HEK293 (cell line): ENCODE measurements around the gene LAMA5.

Experiments used
- CTCF ChIA-PET: fragments of 350-600 bp; formaldehyde crosslinking; extraction: SDS; loops from one replicate; lab custom pipeline; 2021; ENCODE audit warnings: antibody characterized with exemption; lab: Yijun Ruan, JAX
- POLR2A ChIA-PET: fragments of 300-600 bp; formaldehyde crosslinking; extraction: SDS; loops from one replicate; lab custom pipeline; 2020; ENCODE audit warnings: antibody characterized with exemption, inconsistent platforms; lab: Yijun Ruan, JAX
- H3K27ac ChIP-seq: fragments of 200-500 bp; sonication (Bioruptor generic); 2 replicates; pipeline ENCODE4 v1.5.1; 2014; ENCODE audit warnings: low read depth, low read length, control low read depth, inconsistent platforms; ENCODE audit errors: extremely low read depth
- H3K36me3 ChIP-seq, 2 experiments: fragments of 200-500 bp in 1 of 2; sonication (Bioruptor generic) in 1 of 2; 1 replicate in 1 of 2; 2 replicates in 1 of 2; pipeline ENCODE4 v1.5.1; 2014 to 2017; ENCODE audit warnings: inconsistent platforms in 2 of 2, low read length in 2 of 2; ENCODE audit not compliant: control insufficient read depth in 2 of 2, insufficient read depth in 1 of 2
- H3K4me1 ChIP-seq: fragments of 200-500 bp; sonication (Bioruptor generic); 2 replicates; pipeline ENCODE4 v1.5.1; 2014; ENCODE audit warnings: mild to moderate bottlenecking, low read length, inconsistent platforms; ENCODE audit not compliant: control insufficient read depth, insufficient read depth
- H3K4me3 ChIP-seq: 2 replicates; pipeline ENCODE4 v1.5.1; 2011; ENCODE audit warnings: low read depth, mild to moderate bottlenecking, control low read depth, low read length, moderate library complexity
- H3K9me3 ChIP-seq: fragments of 200-500 bp; sonication (Bioruptor generic); 2 replicates; pipeline ENCODE4 v1.5.1; 2014; ENCODE audit warnings: low read depth, low read length, inconsistent platforms; ENCODE audit not compliant: control insufficient read depth, insufficient read depth
- FEZF1 ChIP-seq: fragments of 450-650 bp; formaldehyde crosslinking; IDR thresholded peaks from 2 replicates; pipeline ENCODE4 v1.5.1; 2016; ENCODE audit warnings: missing biosample characterization, missing genetic modification characterization
- GLI2 ChIP-seq: fragments of 450-650 bp; formaldehyde crosslinking; IDR thresholded peaks from 2 replicates; pipeline ENCODE4; 2017; ENCODE audit warnings: missing biosample characterization, missing genetic modification characterization, low read depth, borderline replicate concordance
- GLIS1 ChIP-seq: fragments of 450-650 bp; formaldehyde crosslinking; IDR thresholded peaks from 2 replicates; pipeline ENCODE4 v1.5.1; 2016; ENCODE audit warnings: missing biosample characterization, missing genetic modification characterization
- HOXD13 ChIP-seq: sonication (generic); formaldehyde crosslinking; IDR thresholded peaks from 2 replicates; pipeline ENCODE4 v1.8.0; 2022; ENCODE audit warnings: missing genetic modification reagents, borderline replicate concordance
- KLF10 ChIP-seq: fragments of 450-650 bp; IDR thresholded peaks from 2 replicates; pipeline ENCODE4 v1.5.1; 2018; ENCODE audit warnings: missing biosample characterization, mild to moderate bottlenecking, missing genetic modification characterization
- PBX3 ChIP-seq: sonication (generic); formaldehyde crosslinking; IDR thresholded peaks from 2 replicates; pipeline ENCODE4 v1.8.1; 2022; ENCODE audit warnings: mild to moderate bottlenecking, moderate library complexity, missing genetic modification reagents
- ZBTB48 ChIP-seq: fragments of 450-650 bp; formaldehyde crosslinking; IDR thresholded peaks from 2 replicates; pipeline ENCODE4 v1.5.1; 2016; ENCODE audit warnings: missing biosample characterization, missing genetic modification characterization
- ZNF148 ChIP-seq: fragments of 450-650 bp; formaldehyde crosslinking; IDR thresholded peaks from 2 replicates; pipeline ENCODE4 v1.5.0; 2017; ENCODE audit warnings: missing biosample characterization, missing genetic modification characterization, borderline replicate concordance
- ZNF174 ChIP-seq: fragments of 450-650 bp; formaldehyde crosslinking; IDR thresholded peaks from 2 replicates; pipeline ENCODE4 v1.5.0; 2017; ENCODE audit warnings: missing biosample characterization, mild to moderate bottlenecking, missing genetic modification characterization
- ZNF18 ChIP-seq: fragments of 450-650 bp; formaldehyde crosslinking; IDR thresholded peaks from 2 replicates; pipeline ENCODE4 v1.5.1; 2016; ENCODE audit warnings: missing biosample characterization, missing genetic modification characterization
- ZNF184 ChIP-seq: fragments of 450-650 bp; IDR thresholded peaks from 2 replicates; pipeline ENCODE4 v1.5.1; 2018; ENCODE audit warnings: missing biosample characterization, mild to moderate bottlenecking, missing genetic modification characterization
- ZNF23 ChIP-seq: fragments of 450-650 bp; formaldehyde crosslinking; IDR thresholded peaks from 2 replicates; pipeline ENCODE4 v1.5.1; 2016; ENCODE audit warnings: missing biosample characterization, missing genetic modification characterization, borderline replicate concordance
- ZNF248 ChIP-seq: fragments of 450-650 bp; formaldehyde crosslinking; IDR thresholded peaks from 2 replicates; pipeline ENCODE4 v1.5.1; 2017; ENCODE audit warnings: missing biosample characterization, missing genetic modification characterization
- ZNF473 ChIP-seq: fragments of 450-650 bp; formaldehyde crosslinking; IDR thresholded peaks from 2 replicates; pipeline ENCODE4 v1.5.1; 2017; ENCODE audit warnings: missing biosample characterization, missing genetic modification characterization
- ZNF529 ChIP-seq: fragments of 450-650 bp; formaldehyde crosslinking; IDR thresholded peaks from 2 replicates; pipeline ENCODE4 v1.5.1; 2017; ENCODE audit warnings: missing genetic modification characterization, missing biosample characterization; ENCODE audit not compliant: insufficient replicate concordance
- ZNF623 ChIP-seq: fragments of 450-650 bp; formaldehyde crosslinking; IDR thresholded peaks from 2 replicates; pipeline ENCODE4 v1.5.1; 2016; ENCODE audit warnings: missing biosample characterization, missing genetic modification characterization
- ZNF792 ChIP-seq: fragments of 450-650 bp; formaldehyde crosslinking; IDR thresholded peaks from 2 replicates; pipeline ENCODE4 v1.5.1; 2016; ENCODE audit warnings: missing biosample characterization, missing genetic modification characterization
- TF ChIP-seq, protein P1 (sequence below): fragments of 450-650 bp; formaldehyde crosslinking; IDR thresholded peaks from 2 replicates; pipeline ENCODE4 v1.5.1; 2016; ENCODE audit warnings: missing biosample characterization, missing genetic modification characterization, borderline replicate concordance

The LAMA5 gene

DNA sequence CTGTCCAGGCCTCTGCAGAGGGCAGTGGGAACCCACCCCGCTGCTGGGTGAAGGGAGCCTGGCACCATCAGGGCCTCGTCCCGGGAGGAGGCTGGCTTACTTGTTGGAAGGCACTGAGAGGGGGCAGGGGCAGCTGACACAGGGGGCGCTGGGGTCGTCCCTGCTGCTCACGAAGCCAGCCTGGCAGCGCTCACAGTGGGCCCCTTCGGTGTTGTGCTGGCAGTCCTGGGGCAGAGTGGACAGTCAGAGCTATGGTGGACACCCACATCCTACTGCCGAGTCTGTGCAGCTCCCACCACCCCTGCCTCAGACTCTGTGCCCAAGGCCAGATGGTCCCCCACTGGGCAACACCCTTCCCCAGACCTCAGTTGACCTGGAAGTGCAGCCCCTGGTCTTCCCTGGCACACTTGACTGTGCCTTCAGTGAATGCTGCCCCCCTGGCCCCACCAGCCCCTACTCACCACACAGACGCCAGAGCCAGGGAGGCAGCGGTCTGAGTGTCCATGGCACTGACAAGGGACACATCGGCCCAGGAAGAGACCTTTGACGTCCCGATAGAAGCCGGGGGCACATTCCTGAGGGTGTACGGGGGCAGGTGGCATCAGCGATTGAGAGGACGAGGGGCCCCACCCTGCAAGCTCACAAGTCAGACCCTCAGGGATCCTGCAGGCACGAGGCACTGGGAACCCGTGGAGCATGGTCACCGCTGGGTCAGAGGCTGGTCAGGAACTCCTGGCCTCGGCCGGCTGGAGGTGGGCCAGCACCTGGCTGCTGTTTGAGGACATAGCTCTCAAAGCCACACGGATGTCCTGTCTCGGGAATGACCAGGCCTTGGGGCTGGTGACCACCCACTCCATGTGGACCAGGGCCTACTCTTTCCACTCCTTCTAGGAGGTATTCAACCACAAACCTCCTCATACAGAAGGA, 42.9 kb downstream of the LAMA5 start:
- H3K4me1 ChIP-seq: no peaks in the 10 kb centered on the region
- ChIA-PET CTCF (interaction anchor here (0.6 kb wide), 1 partner anchor 111 kb away, joined by 3 read pairs; no protein-coding TSS in a partner anchor), POLR2A (interaction anchor here (0.5 kb wide), 1 partner anchor 538 kb away, joined by 3 read pairs; no protein-coding TSS in a partner anchor)
- no peak overlapping the region for H3K4me3 ChIP-seq
- no peak for TF ChIP-seq ZNF529
- no peak for TF ChIP-seq ZNF184 (tag by site-specific recombination)
- TF ChIP-seq ZBTB48 (tag by site-specific recombination): no peak
- no peak for TF ChIP-seq ZNF623 (tag by site-specific recombination)
- TF ChIP-seq ZNF473 (tag by site-specific recombination): no peak
- TF ChIP-seq PBX3 (CRISPR knock-in tag): no peak
- no peak for TF ChIP-seq ZNF23 (tag by site-specific recombination)
- no peak for TF ChIP-seq ZNF174 (tag by site-specific recombination)
- no peak for TF ChIP-seq ZNF148
- TF ChIP-seq GLI2 (tag by site-specific recombination): no peak
- no peak for TF ChIP-seq HOXD13 (CRISPR knock-in tag)
- TF ChIP-seq, protein P1, sequence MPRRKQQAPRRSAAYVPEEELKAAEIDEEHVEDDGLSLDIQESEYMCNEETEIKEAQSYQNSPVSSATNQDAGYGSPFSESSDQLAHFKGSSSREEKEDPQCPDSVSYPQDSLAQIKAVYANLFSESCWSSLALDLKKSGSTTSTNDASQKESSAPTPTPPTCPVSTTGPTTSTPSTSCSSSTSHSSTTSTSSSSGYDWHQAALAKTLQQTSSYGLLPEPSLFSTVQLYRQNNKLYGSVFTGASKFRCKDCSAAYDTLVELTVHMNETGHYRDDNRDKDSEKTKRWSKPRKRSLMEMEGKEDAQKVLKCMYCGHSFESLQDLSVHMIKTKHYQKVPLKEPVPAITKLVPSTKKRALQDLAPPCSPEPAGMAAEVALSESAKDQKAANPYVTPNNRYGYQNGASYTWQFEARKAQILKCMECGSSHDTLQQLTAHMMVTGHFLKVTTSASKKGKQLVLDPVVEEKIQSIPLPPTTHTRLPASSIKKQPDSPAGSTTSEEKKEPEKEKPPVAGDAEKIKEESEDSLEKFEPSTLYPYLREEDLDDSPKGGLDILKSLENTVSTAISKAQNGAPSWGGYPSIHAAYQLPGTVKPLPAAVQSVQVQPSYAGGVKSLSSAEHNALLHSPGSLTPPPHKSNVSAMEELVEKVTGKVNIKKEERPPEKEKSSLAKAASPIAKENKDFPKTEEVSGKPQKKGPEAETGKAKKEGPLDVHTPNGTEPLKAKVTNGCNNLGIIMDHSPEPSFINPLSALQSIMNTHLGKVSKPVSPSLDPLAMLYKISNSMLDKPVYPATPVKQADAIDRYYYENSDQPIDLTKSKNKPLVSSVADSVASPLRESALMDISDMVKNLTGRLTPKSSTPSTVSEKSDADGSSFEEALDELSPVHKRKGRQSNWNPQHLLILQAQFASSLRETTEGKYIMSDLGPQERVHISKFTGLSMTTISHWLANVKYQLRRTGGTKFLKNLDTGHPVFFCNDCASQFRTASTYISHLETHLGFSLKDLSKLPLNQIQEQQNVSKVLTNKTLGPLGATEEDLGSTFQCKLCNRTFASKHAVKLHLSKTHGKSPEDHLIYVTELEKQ (tag by site-specific recombination): no peak
- H3K27ac ChIP-seq: no peak overlapping the region
- peaks cover 0 to 78% of the 10 kb centered on the region in 2 experiments; a peak in 2 of 3 replicates for H3K36me3 ChIP-seq
- H3K9me3 ChIP-seq: no peaks in the 10 kb centered on the region

DNA sequence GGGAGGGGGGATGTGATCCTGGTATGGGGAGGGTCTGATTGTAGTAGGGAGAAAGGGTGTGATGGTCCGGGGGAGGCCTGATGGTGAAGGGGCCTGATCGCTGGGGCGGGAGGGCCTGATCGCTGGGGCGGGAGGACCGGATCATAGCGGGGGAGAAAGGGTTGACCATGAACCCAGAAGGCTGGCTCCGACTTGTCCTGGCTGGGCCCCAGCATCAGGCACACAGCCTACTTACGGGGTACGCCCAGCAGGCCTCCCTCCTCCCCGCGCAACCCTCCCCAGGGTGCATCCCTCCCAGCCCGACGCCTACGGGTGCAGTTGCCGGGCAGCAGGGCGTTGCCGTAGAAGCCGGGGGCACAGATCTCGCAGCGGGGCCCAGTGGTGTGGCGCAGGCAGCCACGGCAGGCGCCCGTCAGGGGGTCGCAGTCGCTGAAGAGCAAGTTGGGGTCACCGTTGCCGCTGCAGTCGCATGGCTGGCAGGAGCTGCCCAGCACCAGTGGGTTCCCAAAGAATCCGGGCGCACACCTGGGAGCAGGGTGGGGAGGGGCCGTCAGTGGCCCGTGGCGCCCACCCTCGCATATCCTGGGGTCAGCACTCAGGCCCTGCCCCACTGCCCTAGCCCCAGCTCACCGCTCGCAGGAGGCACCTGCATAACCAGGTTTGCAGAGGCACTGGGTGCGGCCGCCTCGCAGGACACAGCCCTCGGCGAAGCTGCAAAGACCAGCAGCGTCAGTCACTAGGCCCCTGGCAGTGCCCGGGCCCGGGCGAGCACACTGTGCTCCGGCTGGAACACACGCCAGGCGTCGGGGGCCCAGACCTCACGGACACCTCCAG, 43.7 kb downstream of the LAMA5 start:
- H3K36me3 ChIP-seq: peaks cover 0 to 77% of the 10 kb centered on the region in 2 experiments; a peak in 2 of 3 replicates
- no peak overlapping the region for H3K4me3 ChIP-seq
- TF ChIP-seq ZNF792 (tag by site-specific recombination) (no peak), GLIS1 (tag by site-specific recombination) (no peak), FEZF1 (tag by site-specific recombination) (no peak), ZNF248 (no peak), ZNF18 (tag by site-specific recombination) (no peak), KLF10 (tag by site-specific recombination) (no peak)
- ChIA-PET CTCF (no interaction called here), POLR2A (no interaction called here)
- no peaks in the 10 kb centered on the region for H3K4me1 ChIP-seq
- no peak overlapping the region for H3K27ac ChIP-seq
- H3K9me3 ChIP-seq: no peaks in the 10 kb centered on the region
